ENCODE data around the gene PPP2CA.

The PPP2CA gene

GRCh38 chr5:134250949-134251348 lies 25.1 kb upstream of the PPP2CA start:
- no peak for TF ChIP-seq CTCF (conservative IDR thresholded peaks at IDR 0.05; ENCODE audit: control insufficient read depth, insufficient read depth, low read depth, low read length)
- no peak for DNase-seq (ENCODE audit: low read depth)
- no peak overlapping the region for H3K4me3 ChIP-seq (ENCODE audit: control insufficient read depth, low read depth, low read length)

- no peak for TF ChIP-seq CTCF (conservative IDR thresholded peaks at IDR 0.05; ENCODE audit: control insufficient read depth, insufficient read depth, low read depth, low read length)
- no peak overlapping the region for H3K4me3 ChIP-seq (ENCODE audit: control insufficient read depth, low read depth, low read length)
- DNase-seq (ENCODE audit: low read depth) = peak; percentile 72
Observed at GRCh38 chr5:134249469-134250379, 23.9 kb upstream of the PPP2CA start.

- H3K4me3 ChIP-seq (ENCODE audit: control insufficient read depth, low read depth, low read length) = no peak overlapping the region
- TF ChIP-seq CTCF (conservative IDR thresholded peaks at IDR 0.05; ENCODE audit: control insufficient read depth, insufficient read depth, low read depth, low read length) = no peak
- no peak for DNase-seq (ENCODE audit: low read depth)
Observed at GRCh38 chr5:134248256-134248655, 22.4 kb upstream of the PPP2CA start.

- DNase-seq (ENCODE audit: low read depth) = peak; percentile 94
- TF ChIP-seq CTCF (conservative IDR thresholded peaks at IDR 0.05; ENCODE audit: control insufficient read depth, insufficient read depth, low read depth, low read length) = no peak
- no peak overlapping the region for H3K4me3 ChIP-seq (ENCODE audit: control insufficient read depth, low read depth, low read length)
Observed at GRCh38 chr5:134247428-134248224, 21.8 kb upstream of the PPP2CA start.

GRCh38 chr5:134246771-134247427 lies 21.0 kb upstream of the PPP2CA start:
- TF ChIP-seq CTCF (conservative IDR thresholded peaks at IDR 0.05; ENCODE audit: control insufficient read depth, insufficient read depth, low read depth, low read length) = no peak
- no peak for DNase-seq (ENCODE audit: low read depth)
- H3K4me3 ChIP-seq (ENCODE audit: control insufficient read depth, low read depth, low read length) = no peak overlapping the region

GRCh38 chr5:134245692-134246091 lies 19.8 kb upstream of the PPP2CA start:
- no peak for DNase-seq (ENCODE audit: low read depth)
- no peak overlapping the region for H3K4me3 ChIP-seq (ENCODE audit: control insufficient read depth, low read depth, low read length)
- TF ChIP-seq CTCF (conservative IDR thresholded peaks at IDR 0.05; ENCODE audit: control insufficient read depth, insufficient read depth, low read depth, low read length) = no peak
